K562 (cell line): Measurements from ENCODE around the gene GYPA. TPM values are rescaled to one million over a fixed set of nuclear protein-coding genes. Genes with fewer than 3 reads are reported as not detected.

Experiments
- ATAC-seq: fragments of 200-7000 bp; cut with Tn5 transposase; 3 replicates; pipeline ENCODE4 v1.9.1; 2020; ENCODE audit warnings: moderate library complexity
- BruUV-seq: library from RNA; stranded (reverse); fragments of 400-500 nt; replicated peaks from 2 replicates; lab custom pipeline; 2021; lab: Mats Ljungman, UMichigan
- CTCF ChIA-PET: fragments of 300-600 bp; formaldehyde crosslinking; extraction: SDS; loops from one replicate; lab custom pipeline; 2021; ENCODE audit warnings: low intra/inter-chr PET ratio; lab: Yijun Ruan, JAX
- POLR2A ChIA-PET: fragments of 300-600, 350-650 bp; sonication (Branson Sonifier 250); formaldehyde crosslinking; extraction: SDS; loops from one replicate; lab custom pipeline; 2021; ENCODE audit warnings: antibody characterized with exemption, inconsistent platforms; lab: Yijun Ruan, JAX
- DNase-seq, 4 experiments: peaks; one replicate each; pipeline versions ENCODE4 v3.0.0 to v3.0.0-alpha.2; 2011 to 2018; ENCODE audit warnings: low spot score in 3 of 4, mixed read lengths in 3 of 4; ENCODE audit errors: extremely low read depth in 1 of 4
- FAIRE-seq: peaks from 2 replicates; lab custom pipeline; 2011; peaks lifted over from hg19 to GRCh38; lab: Jason Lieb, UNC
- H2AFZ ChIP-seq: 2 replicates; pipeline ENCODE4 v1.6.0; 2011; ENCODE audit warnings: low read depth, low read length, control low read depth, inconsistent platforms
- H3K27ac ChIP-seq: fragments of 200-600 bp; 3 replicates; pipeline ENCODE4 v1.8.0; 2011; ENCODE audit warnings: low read depth, mild to moderate bottlenecking, control low read depth, inconsistent platforms, low read length, moderate library complexity, mixed read lengths; ENCODE audit errors: extremely low read depth
- H3K27me3 ChIP-seq, 2 experiments: fragments of 300-600 bp in 1 of 2; 2 replicates in 1 of 2; 3 replicates in 1 of 2; pipeline versions ENCODE4 v1.6.0 to v1.8.0; 2011; ENCODE audit warnings: inconsistent platforms in 2 of 2, low read length in 2 of 2, mild to moderate bottlenecking in 1 of 2, mixed read lengths in 1 of 2, moderate library complexity in 1 of 2; ENCODE audit not compliant: control insufficient read depth in 2 of 2, insufficient read depth in 2 of 2
- H3K36me3 ChIP-seq: fragments of 300-600 bp; 3 replicates; pipeline ENCODE4 v1.8.0; 2011; ENCODE audit warnings: mild to moderate bottlenecking, low read length, inconsistent platforms; ENCODE audit not compliant: control insufficient read depth, insufficient read depth
- H3K4me1 ChIP-seq, 2 experiments: fragments of 200-600 bp in 1 of 2; replicated peaks in 1 of 2; 2 replicates in 1 of 2; 3 replicates in 1 of 2; pipeline versions ENCODE4 v1.5.1 to v1.8.0; 2011; ENCODE audit warnings: inconsistent platforms in 2 of 2, low read length in 2 of 2, mild to moderate bottlenecking in 1 of 2, mixed read lengths in 1 of 2, moderate library complexity in 1 of 2; ENCODE audit not compliant: control insufficient read depth in 2 of 2, insufficient read depth in 2 of 2
- H3K4me2 ChIP-seq: 2 replicates; pipeline ENCODE4 v1.6.1; 2011; ENCODE audit warnings: low read length, control low read depth, inconsistent platforms, mixed read lengths; ENCODE audit not compliant: insufficient read depth
- H3K4me3 ChIP-seq: fragments of 200-600 bp; sonication (generic), shearing (Covaris generic); 2 replicates; pipeline ENCODE4 v1.5.1; 2016; ENCODE audit warnings: control low read depth, inconsistent platforms
- H3K79me2 ChIP-seq: fragments of 200-600 bp; 3 replicates; pipeline ENCODE4 v1.8.0; 2011; ENCODE audit warnings: low read length, inconsistent platforms; ENCODE audit not compliant: control insufficient read depth, insufficient read depth
- H3K9ac ChIP-seq, 2 experiments: 2 replicates each; pipeline versions ENCODE4 v1.6.0 to v1.6.1; 2011; ENCODE audit warnings: low read depth in 2 of 2, low read length in 2 of 2, control low read depth in 1 of 2, inconsistent platforms in 1 of 2, mild to moderate bottlenecking in 1 of 2, mixed read lengths in 1 of 2; ENCODE audit not compliant: insufficient read depth in 1 of 2
- H3K9me1 ChIP-seq: one replicate; pipeline ENCODE4 v1.6.0; 2011; ENCODE audit warnings: inconsistent platforms, mild to moderate bottlenecking, low read length, moderate library complexity; ENCODE audit not compliant: control insufficient read depth, insufficient read depth
- H3K9me3 ChIP-seq: replicated peaks from 2 replicates; pipeline ENCODE4 v1.5.1; 2011; ENCODE audit warnings: low read depth, low read length, inconsistent platforms; ENCODE audit not compliant: control insufficient read depth, insufficient read depth
- H4K20me1 ChIP-seq: replicated peaks from 2 replicates; pipeline ENCODE4 v1.6.1; 2011; ENCODE audit warnings: low read length, inconsistent platforms, mixed read lengths; ENCODE audit not compliant: control insufficient read depth, insufficient read depth
- ATF7 ChIP-seq: fragments of 450-650 bp; IDR thresholded peaks from 2 replicates; pipeline ENCODE4 v1.7.1; 2014; ENCODE audit warnings: mild to moderate bottlenecking, moderate library complexity
- DACH1 ChIP-seq: fragments of 450-650 bp; IDR thresholded peaks from 2 replicates; pipeline ENCODE4 v1.6.1; 2018; ENCODE audit not compliant: partially characterized antibody
- E2F3 ChIP-seq: fragments of 250-450 bp; sonication (Bioruptor Pico); IDR thresholded peaks from 2 replicates; pipeline ENCODE4 v1.4.0; 2020; ENCODE audit warnings: mild to moderate bottlenecking
- FIP1L1 ChIP-seq: fragments of 200-400 bp; formaldehyde crosslinking; IDR thresholded peaks from 2 replicates; pipeline ENCODE4 v1.6.1; 2018; ENCODE audit warnings: mild to moderate bottlenecking, low read depth, low read length; ENCODE audit not compliant: poor library complexity, severe bottlenecking
- HMGN3 ChIP-seq: IDR thresholded peaks from 2 replicates; pipeline ENCODE4 v1.6.1; 2011; ENCODE audit warnings: borderline replicate concordance, low read depth, mild to moderate bottlenecking, mixed read lengths, low read length; ENCODE audit not compliant: insufficient read length; ENCODE audit errors: extremely low read depth
- MCM2 ChIP-seq: fragments of 450-650 bp; IDR thresholded peaks from 2 replicates; pipeline ENCODE4 v1.6.1; 2017; ENCODE audit warnings: low read depth, mild to moderate bottlenecking
- MCM3 ChIP-seq: fragments of 450-650 bp; IDR thresholded peaks from 2 replicates; pipeline ENCODE4 v1.6.1; 2016
- NR2C1 ChIP-seq, 2 experiments: fragments of 450-650 bp; IDR thresholded peaks; 2 replicates each; pipeline ENCODE4 v1.6.1; 2017; ENCODE audit warnings: mild to moderate bottlenecking in 2 of 2, antibody characterized with exemption in 1 of 2, inconsistent platforms in 1 of 2, missing compliant biosample characterization in 1 of 2, missing genetic modification characterization in 1 of 2
- PCBP2 ChIP-seq: fragments of 200-400 bp; formaldehyde crosslinking; IDR thresholded peaks from 2 replicates; pipeline ENCODE4 v1.6.1; 2018; ENCODE audit warnings: low read length, low read depth, mild to moderate bottlenecking, moderate library complexity; ENCODE audit not compliant: poor library complexity, severe bottlenecking
- SRSF1 ChIP-seq: fragments of 200-400 bp; formaldehyde crosslinking; IDR thresholded peaks from 2 replicates; pipeline ENCODE4 v1.6.1; 2017; ENCODE audit warnings: mild to moderate bottlenecking, low read depth, low read length, moderate library complexity
- TCF7L2 ChIP-seq: fragments of 150-350 bp; IDR thresholded peaks from 2 replicates; pipeline ENCODE4 v1.6.1; 2016; ENCODE audit warnings: low read depth, mild to moderate bottlenecking, low read length, moderate library complexity
- ZNF121 ChIP-seq: sonication (generic); formaldehyde crosslinking; conservative IDR thresholded peaks from 2 replicates; pipeline ENCODE4 v1.8.0; 2022; ENCODE audit warnings: missing genetic modification reagents
- ZNF224 ChIP-seq: sonication (generic); formaldehyde crosslinking; IDR thresholded peaks from 2 replicates; pipeline ENCODE4 v1.8.0; 2022; ENCODE audit warnings: mild to moderate bottlenecking, missing genetic modification reagents
- ZNF830 ChIP-seq: fragments of 250-450 bp; sonication (Bioruptor Pico); IDR thresholded peaks from 2 replicates; pipeline ENCODE4 v1.5.0; 2021; ENCODE audit warnings: mild to moderate bottlenecking
- WGBS: fragments of 100-300 bp; shearing (Covaris generic); methylation state at CpG from one replicate; pipeline ENCODE4 v1.1.6; 2016; ENCODE audit warnings: low coverage, mixed read lengths; ENCODE audit not compliant: insufficient coverage; ENCODE audit errors: missing lambda C conversion rate; 5-methylcytosine and 5-hydroxymethylcytosine counted together
- in situ Hi-C: fragments of 300-500 bp; cut with MboI; formaldehyde crosslinking; loops from 4 replicates; pipeline ENCODE4 v1.15.0; 2018; ENCODE audit warnings: inconsistent platforms, mixed read lengths
- intact Hi-C: fragments of 100-400 bp; cut with micrococcal nuclease; formaldehyde crosslinking; loops from 2 replicates; pipeline ENCODE4 v1.14.2; 2022
- polyA plus RNA-seq, 8 experiments: library from polyadenylated mRNA; depleted of rRNA in 4 of 8; stranded (reverse) in 5 of 8; unstranded in 3 of 8; fragments of >200 nt; fragmentation: Nextera tagmentation in 2 of 8; fragmentation: Illumina TruSeq in 1 of 8; extraction: Ambion mirVana in 2 of 8; extraction: Trizol in 1 of 8; gene quantifications; 2 replicates each; pipeline versions ENCODE4 v1.2.1 to v1.2.3, GENCODE V29; 2011 to 2014; ENCODE audit warnings: inconsistent platforms in 1 of 8, missing spikeins in 1 of 8
- total RNA-seq, 7 experiments: library from RNA; depleted of rRNA in 6 of 7; stranded (reverse); fragments of >200 nt in 6 of 7; fragmentation: Illumina TruSeq in 2 of 7; extraction: Trizol in 2 of 7; gene quantifications; 2 replicates each; pipeline versions ENCODE4 v1.2.1 to v1.2.3, GENCODE V29; 2011 to 2021; ENCODE audit warnings: low replicate concordance in 1 of 7
- TF ChIP-seq, protein P1 (sequence below): fragments of 450-650 bp; formaldehyde crosslinking; IDR thresholded peaks from 2 replicates; pipeline ENCODE4 v1.4.0; 2020; ENCODE audit warnings: mild to moderate bottlenecking
- TF ChIP-seq, protein P2 (sequence below): sonication (generic); formaldehyde crosslinking; IDR thresholded peaks from 2 replicates; pipeline ENCODE4 v1.8.1; 2023; ENCODE audit warnings: mild to moderate bottlenecking, missing genetic modification reagents, moderate library complexity

The GYPA gene
- total and polyA plus RNA-seq, 9 of the 15 experiments (the other 6 are each of a cell fraction or from before 2014, with no cell fraction given), result 35.3 to 278 (median 122) TPM

DNA sequence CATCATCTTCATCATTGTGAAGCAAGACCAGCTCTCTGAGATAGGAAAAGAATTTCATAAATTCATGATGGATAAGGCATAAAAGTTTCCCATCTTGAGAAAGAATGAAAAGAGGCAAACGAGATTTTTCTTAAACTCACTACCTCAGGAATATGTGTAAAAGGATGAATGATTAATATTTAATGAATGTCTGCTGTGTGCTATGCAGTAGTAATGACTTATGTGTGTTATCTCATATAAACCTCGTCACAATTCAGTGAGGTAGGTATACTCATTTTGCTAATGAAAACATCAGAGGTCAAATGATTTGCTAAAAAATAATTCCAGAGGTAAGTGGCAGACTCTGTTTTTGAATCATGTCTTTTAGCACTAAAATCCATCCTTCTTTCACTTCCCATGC is 42.6 kb upstream of the GYPA start:
- ATAC-seq (no peak), FAIRE-seq (no peak), DNase-seq (no peak)
- WGBS, result 0% methylated on average over 2 of the region's 2 CpGs
- Histone ChIP-seq H3K9ac (no peak overlapping the region), H2AFZ (no peak overlapping the region), H4K20me1 (no peaks in the 10 kb centered on the region), H3K27ac (no peak overlapping the region), H3K27me3 (peaks cover 0 to 3% of the 10 kb centered on the region in 2 experiments; a peak in 1 of 5 replicates), H3K4me2 (no peak overlapping the region), H3K4me3 (no peak overlapping the region), H3K9me1 (no peaks in the 10 kb centered on the region), H3K4me1 (no peaks in the 10 kb centered on the region), H3K36me3 (no peaks in the 10 kb centered on the region), H3K9me3 (no peaks in the 10 kb centered on the region), H3K79me2 (no peaks in the 10 kb centered on the region)
- CTCF ChIA-PET, result no interaction called here
- POLR2A ChIA-PET, result no interaction called here
- in situ Hi-C loops, result loop anchor here (25.0 kb wide), 1 partner anchor 604 kb away; no protein-coding TSS in a partner anchor
- BruUV-seq, result no TSS peak
- intact Hi-C loops, result no loop called here
- TF ChIP-seq E2F3 (CRISPR knock-in tag) (no peak), HMGN3 (no peak), PCBP2 (no peak), ZNF224 (no peak), MCM3 (no peak)

DNA sequence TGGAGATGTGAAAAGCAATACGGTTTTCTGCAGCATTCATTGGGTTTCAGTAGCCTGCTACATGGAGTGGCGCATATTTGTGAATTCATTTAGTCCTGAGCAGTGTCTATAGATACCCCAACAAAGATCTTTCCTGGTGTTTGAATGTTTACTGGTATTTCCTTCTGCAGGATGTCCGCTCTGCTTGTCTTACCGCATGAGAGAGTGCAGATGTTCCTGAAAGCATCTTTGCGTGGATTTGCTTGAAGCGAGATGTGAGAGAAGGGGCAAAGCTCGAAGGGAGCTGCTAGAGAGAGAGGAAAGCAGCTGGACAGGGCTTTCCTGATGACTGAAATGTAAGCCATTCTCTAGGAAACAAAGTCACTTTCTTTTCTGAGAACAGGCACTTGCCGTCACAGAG is 40.9 kb upstream of the GYPA start:
- no peak for FAIRE-seq

More for the DNA sequence above, 40.9 kb upstream of the GYPA start:
- no peaks in the 10 kb centered on the region for H3K36me3 ChIP-seq
- 2% methylated on average over 8 of the region's 8 CpGs for WGBS
- H3K27me3 ChIP-seq, result peaks cover 0 to 3% of the 10 kb centered on the region in 2 experiments; a peak in 2 of 5 replicates
- in situ Hi-C loops, result loop anchor here (25.0 kb wide), 1 partner anchor 606 kb away; no protein-coding TSS in a partner anchor
- TF ChIP-seq FIP1L1 (no peak), MCM2 (no peak), ZNF830 (CRISPR knock-in tag) (no peak), NR2C1 (IDR thresholded peaks at IDR 0.05) (no peak), NR2C1 (tag; IDR thresholded peaks at IDR 0.05) (no peak), SRSF1 (no peak), ATF7 (no peak), ZNF121 (CRISPR knock-in tag) (no peak), DACH1 (no peak), TCF7L2 (no peak)
- TF ChIP-seq, protein P1, sequence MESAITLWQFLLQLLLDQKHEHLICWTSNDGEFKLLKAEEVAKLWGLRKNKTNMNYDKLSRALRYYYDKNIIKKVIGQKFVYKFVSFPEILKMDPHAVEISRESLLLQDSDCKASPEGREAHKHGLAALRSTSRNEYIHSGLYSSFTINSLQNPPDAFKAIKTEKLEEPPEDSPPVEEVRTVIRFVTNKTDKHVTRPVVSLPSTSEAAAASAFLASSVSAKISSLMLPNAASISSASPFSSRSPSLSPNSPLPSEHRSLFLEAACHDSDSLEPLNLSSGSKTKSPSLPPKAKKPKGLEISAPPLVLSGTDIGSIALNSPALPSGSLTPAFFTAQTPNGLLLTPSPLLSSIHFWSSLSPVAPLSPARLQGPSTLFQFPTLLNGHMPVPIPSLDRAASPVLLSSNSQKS (CRISPR knock-in tag), result no peak
- TF ChIP-seq, protein P2, sequence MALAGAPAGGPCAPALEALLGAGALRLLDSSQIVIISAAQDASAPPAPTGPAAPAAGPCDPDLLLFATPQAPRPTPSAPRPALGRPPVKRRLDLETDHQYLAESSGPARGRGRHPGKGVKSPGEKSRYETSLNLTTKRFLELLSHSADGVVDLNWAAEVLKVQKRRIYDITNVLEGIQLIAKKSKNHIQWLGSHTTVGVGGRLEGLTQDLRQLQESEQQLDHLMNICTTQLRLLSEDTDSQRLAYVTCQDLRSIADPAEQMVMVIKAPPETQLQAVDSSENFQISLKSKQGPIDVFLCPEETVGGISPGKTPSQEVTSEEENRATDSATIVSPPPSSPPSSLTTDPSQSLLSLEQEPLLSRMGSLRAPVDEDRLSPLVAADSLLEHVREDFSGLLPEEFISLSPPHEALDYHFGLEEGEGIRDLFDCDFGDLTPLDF (CRISPR knock-in tag), result no peak
- H3K4me2 ChIP-seq, result no peak overlapping the region
- no peaks in the 10 kb centered on the region for H4K20me1 ChIP-seq
- no peak for DNase-seq
- H3K4me1 ChIP-seq, result no peaks in the 10 kb centered on the region
- no peak overlapping the region for H3K27ac ChIP-seq
- intact Hi-C loops, result no loop called here
- no peak for ATAC-seq
- H3K9me3 ChIP-seq, result no peaks in the 10 kb centered on the region
- no peaks in the 10 kb centered on the region for H3K79me2 ChIP-seq
- BruUV-seq, result no TSS peak
- no peak overlapping the region for H3K9ac ChIP-seq
- H3K4me3 ChIP-seq, result no peak overlapping the region
- H2AFZ ChIP-seq, result no peak overlapping the region
- CTCF ChIA-PET, result no interaction called here
- POLR2A ChIA-PET, result no interaction called here
- H3K9me1 ChIP-seq, result no peaks in the 10 kb centered on the region
